Colonic mucosa (tissue), 4 donors: ENCODE data around the gene HEXD. TPM values are rescaled to one million over a fixed set of nuclear protein-coding genes. Genes with fewer than 3 reads are reported as not detected.

Experiments used
- DNase-seq: peaks from one replicate; pipeline ENCODE4 v3.0.0-alpha.2; 2020
- H3K27ac ChIP-seq: fragments of 200-600 bp; one replicate; pipeline ENCODE4 v1.8.0; 2021
- H3K27me3 ChIP-seq: fragments of 200-600 bp; one replicate; pipeline ENCODE4 v1.8.0; 2021
- H3K36me3 ChIP-seq: fragments of 200-600 bp; one replicate; pipeline ENCODE4 v1.8.0; 2021
- H3K4me1 ChIP-seq: fragments of 200-600 bp; one replicate; pipeline ENCODE4 v1.8.0; 2021; ENCODE audit warnings: mild to moderate bottlenecking
- H3K4me3 ChIP-seq: fragments of 200-600 bp; one replicate; pipeline ENCODE4 v1.8.0; 2021
- H3K9ac ChIP-seq, 2 donors: one replicate each; pipeline ENCODE4 v1.7.0; 2013; ENCODE audit warnings: control low read depth in 2 of 2, low read depth in 2 of 2, low read length in 2 of 2
- H3K9me3 ChIP-seq: fragments of 200-600 bp; one replicate; pipeline ENCODE4 v1.8.0; 2021
- intact Hi-C: fragments of 100-400 bp; cut with DNase I; formaldehyde crosslinking; loops from one replicate; pipeline ENCODE4 v1.14.1; 2022
- total RNA-seq, 2 donors: library from RNA; stranded (reverse); fragmentation: NEBNext Ultra II Directional in 1 of 2; extraction: Animal tissue kit (Norgen Biotek cat#: 25700) in 1 of 2; gene quantifications; one replicate each; pipeline ENCODE4 v1.2.1, GENCODE V29; 2021
- TF ChIP-seq, protein P1 (sequence below): fragments of 200-600 bp; IDR thresholded peaks from one replicate; pipeline ENCODE4 v1.8.0; 2022; ENCODE audit warnings: antibody characterized with exemption, mild to moderate bottlenecking
- donor health status: healthy.
- donor health status: DM: no; HTN: no; CAD: no.
- donor health status: DM: no; HTN: no; CAD: no.

The HEXD gene
- total RNA-seq, 2 donors from 2014 or later: 26.3 to 31.4 TPM

DNA sequence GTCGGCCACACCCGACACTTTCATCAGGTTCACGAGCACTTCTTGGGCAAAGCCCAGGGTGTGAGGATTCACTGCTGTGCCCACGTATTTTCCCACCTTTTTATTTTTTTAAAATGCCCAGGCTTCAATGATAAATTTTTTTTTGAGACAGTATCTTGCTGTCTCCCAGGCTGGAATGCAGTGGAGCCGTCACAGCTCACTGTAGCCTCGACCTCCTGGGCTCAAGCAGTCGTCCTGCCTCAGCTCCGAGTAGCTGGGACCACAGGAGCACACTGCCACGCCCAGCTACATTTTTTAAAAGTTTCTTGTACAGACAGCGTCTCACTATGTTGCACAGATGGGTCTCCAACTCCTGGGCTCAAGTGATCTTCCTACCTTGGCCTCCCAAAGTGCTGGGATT lies 28.8 kb upstream of the HEXD start:
- peaks cover 25% of the 10 kb centered on the region for H3K27me3 ChIP-seq
- no peaks in the 10 kb centered on the region for H3K36me3 ChIP-seq
- no peak overlapping the region for H3K27ac ChIP-seq
- H3K9me3 ChIP-seq: no peaks in the 10 kb centered on the region
- no peak overlapping the region for H3K9ac ChIP-seq
- H3K4me3 ChIP-seq: no peak overlapping the region
- TF ChIP-seq, protein P1, sequence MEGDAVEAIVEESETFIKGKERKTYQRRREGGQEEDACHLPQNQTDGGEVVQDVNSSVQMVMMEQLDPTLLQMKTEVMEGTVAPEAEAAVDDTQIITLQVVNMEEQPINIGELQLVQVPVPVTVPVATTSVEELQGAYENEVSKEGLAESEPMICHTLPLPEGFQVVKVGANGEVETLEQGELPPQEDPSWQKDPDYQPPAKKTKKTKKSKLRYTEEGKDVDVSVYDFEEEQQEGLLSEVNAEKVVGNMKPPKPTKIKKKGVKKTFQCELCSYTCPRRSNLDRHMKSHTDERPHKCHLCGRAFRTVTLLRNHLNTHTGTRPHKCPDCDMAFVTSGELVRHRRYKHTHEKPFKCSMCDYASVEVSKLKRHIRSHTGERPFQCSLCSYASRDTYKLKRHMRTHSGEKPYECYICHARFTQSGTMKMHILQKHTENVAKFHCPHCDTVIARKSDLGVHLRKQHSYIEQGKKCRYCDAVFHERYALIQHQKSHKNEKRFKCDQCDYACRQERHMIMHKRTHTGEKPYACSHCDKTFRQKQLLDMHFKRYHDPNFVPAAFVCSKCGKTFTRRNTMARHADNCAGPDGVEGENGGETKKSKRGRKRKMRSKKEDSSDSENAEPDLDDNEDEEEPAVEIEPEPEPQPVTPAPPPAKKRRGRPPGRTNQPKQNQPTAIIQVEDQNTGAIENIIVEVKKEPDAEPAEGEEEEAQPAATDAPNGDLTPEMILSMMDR: no peak
- intact Hi-C loops: no loop called here
- no peaks in the 10 kb centered on the region for H3K4me1 ChIP-seq
- DNase-seq: no peak

DNA sequence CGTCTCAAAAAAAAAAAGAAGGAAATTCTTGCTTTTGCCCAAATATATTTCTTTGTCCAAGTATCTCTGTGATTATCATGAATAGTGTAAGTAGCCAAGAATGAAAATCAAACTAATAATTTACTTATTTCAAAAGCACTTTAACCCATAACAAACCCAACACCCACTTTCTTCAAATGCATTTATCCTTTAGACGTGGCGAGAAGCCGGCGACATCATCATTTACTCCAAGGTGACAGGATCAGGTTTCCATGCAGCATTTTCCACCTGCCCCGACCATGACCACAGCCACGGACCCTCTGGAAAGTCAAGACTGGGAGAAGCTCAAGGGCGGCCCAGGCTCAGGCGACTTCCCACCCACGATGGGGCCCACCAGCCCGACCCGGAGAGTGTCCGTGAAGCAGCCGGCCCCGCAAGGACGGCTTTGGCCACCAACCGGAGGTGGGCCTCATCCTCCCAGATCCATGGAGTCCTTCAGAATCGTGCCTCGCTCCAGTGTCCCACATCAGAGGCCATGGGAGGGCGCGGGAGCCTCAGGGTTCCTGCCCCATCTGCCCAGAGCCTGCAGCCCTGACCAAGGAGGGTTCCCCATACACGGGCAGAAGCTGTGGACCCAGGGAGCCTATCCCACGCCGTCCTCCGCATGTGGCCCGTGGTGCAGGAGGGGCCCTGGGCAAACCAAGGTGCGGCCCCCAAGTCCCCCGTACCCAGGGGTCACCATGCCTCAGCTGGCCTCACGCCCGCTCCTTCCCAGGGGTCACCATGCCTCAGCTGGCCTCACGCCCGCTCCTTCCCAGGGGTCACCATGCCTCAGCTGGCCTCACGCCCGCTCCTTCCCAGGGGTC lies 27.9 kb upstream of the HEXD start:
- no peaks in the 10 kb centered on the region for H3K9me3 ChIP-seq
- no peak overlapping the region for H3K27ac ChIP-seq
- H3K4me3 ChIP-seq: no peak overlapping the region
- no peak overlapping the region for H3K9ac ChIP-seq
- H3K36me3 ChIP-seq: no peaks in the 10 kb centered on the region
- H3K4me1 ChIP-seq: no peaks in the 10 kb centered on the region
- intact Hi-C loops: no loop called here
- H3K27me3 ChIP-seq: peaks cover 19% of the 10 kb centered on the region
- no peak for DNase-seq
- TF ChIP-seq, protein P1: no peak

DNA sequence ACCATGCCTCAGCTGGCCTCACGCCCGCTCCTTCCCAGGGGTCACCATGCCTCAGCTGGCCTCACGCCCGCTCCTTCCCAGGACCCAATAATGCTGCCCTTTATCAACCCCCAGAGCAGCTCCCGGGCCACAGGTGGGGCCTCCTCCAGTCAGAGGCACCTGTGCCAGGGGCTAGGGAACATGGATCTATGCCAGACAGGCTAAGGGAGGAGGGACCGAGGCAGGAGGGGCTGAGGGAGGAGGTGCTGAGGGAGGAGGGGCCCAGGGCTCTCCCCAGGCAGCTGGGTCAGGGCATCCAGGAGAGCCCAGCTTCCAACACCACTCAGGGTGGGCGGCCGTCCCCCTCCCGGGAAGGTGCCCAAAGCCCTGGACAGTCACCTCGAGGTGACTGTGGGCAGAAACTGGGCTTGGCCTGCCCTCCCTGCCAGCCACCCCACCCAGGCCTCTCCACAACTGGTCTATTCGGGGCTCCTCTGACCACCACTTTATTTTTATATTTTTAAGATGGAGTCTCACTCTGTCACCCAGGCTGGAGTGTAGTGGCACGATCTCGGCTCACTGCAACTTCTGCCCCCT lies 27.2 kb upstream of the HEXD start:
- Histone ChIP-seq H3K27ac (no peak overlapping the region), H3K4me1 (no peaks in the 10 kb centered on the region), H3K27me3 (peaks cover 12% of the 10 kb centered on the region), H3K36me3 (no peaks in the 10 kb centered on the region), H3K9me3 (no peaks in the 10 kb centered on the region), H3K4me3 (no peak overlapping the region), H3K9ac (no peak overlapping the region)
- DNase-seq: no peak
- TF ChIP-seq, protein P1: no peak
- intact Hi-C loops: no loop called here

DNA sequence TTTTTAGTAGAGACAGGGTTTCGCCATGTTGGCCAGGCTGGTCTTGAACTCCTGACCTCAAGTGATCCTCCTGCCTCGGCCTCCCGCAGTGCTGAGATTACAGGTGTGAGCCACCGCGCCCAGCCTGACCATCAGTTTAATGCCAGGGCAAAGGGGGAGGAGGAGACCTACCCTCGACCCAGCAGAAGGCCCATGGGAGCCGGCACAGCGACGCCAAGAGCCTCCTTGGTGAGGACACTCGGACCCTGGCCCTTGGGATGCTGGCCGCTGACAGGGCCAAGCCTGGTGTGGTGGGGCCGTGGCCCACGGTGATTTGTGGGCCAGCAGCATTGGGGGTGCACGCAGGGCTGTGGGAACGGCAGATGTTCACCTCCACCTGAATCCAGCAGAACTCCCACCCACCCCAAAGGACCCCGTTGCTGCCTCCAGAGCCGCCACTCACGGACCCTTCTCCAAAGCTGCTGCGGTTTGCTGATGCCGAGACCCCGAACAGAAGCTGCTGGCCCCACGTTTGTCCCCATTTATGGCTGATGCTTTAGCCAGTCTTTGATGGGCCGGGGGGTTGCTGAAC lies 26.6 kb upstream of the HEXD start:
- H3K9me3 ChIP-seq: no peaks in the 10 kb centered on the region
- intact Hi-C loops: no loop called here
- no peaks in the 10 kb centered on the region for H3K4me1 ChIP-seq
- H3K27ac ChIP-seq: no peak overlapping the region
- no peak for DNase-seq
- H3K36me3 ChIP-seq: no peaks in the 10 kb centered on the region
- H3K9ac ChIP-seq: no peak overlapping the region
- H3K4me3 ChIP-seq: no peak overlapping the region
- TF ChIP-seq, protein P1: no peak
- H3K27me3 ChIP-seq: peaks cover 10% of the 10 kb centered on the region

DNA sequence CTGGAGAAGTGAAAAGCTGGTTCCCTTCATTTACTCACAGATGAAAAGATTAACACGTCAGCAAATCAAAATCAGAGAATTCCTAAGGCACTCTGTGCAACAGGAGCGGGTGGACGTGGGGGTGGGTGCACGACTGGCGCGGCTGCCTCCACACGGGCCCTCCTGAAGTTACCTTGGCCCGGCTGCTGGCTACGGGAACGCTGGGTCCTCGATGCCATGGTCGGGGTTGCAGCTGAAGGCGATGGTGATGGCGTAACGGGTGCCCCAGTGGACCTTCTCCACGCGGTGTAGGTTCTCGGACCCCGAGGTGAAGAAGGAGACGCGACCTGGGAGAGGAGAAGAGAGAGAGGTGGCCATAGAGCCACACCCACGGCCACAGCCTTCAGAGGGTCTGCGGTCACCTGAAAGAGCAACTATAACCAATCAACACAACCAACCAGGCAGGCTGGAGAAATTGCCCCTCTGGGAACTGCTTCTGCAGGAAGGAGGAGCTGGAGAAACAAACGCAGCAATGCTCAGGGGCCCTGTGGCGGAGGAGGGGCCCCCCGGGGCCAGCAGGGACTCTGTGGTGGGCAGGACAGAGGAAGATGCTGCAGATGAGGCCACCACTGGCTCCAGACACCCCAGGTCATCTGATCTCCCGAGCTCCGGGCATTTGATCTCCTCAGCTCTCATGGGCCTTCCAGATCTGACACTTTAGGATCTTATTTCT lies 25.8 kb upstream of the HEXD start:
- H3K4me1 ChIP-seq: no peaks in the 10 kb centered on the region
- no peaks in the 10 kb centered on the region for H3K9me3 ChIP-seq
- H3K27me3 ChIP-seq: peaks cover 2% of the 10 kb centered on the region
- TF ChIP-seq, protein P1: no peak
- H3K9ac ChIP-seq: no peak overlapping the region
- H3K27ac ChIP-seq: no peak overlapping the region
- no peaks in the 10 kb centered on the region for H3K36me3 ChIP-seq
- no peak for DNase-seq
- H3K4me3 ChIP-seq: no peak overlapping the region
- intact Hi-C loops: no loop called here
